Loucy (cell line): ENCODE data around the gene PLTP.

Source experiments
- EZH2phosphoT487 ChIP-seq: fragments of 200-600 bp; IDR thresholded peaks from 2 replicates; pipeline ENCODE4 v1.6.1; 2018; ENCODE audit warnings: antibody characterized with exemption, mild to moderate bottlenecking, moderate library complexity, borderline replicate concordance
- TF ChIP-seq, protein P1 (sequence below): fragments of 200-600 bp; sonication (generic); conservative IDR thresholded peaks from 2 replicates; pipeline ENCODE4 v1.5.1; 2014; ENCODE audit warnings: mild to moderate bottlenecking, antibody characterized with exemption, low read length

DNA sequence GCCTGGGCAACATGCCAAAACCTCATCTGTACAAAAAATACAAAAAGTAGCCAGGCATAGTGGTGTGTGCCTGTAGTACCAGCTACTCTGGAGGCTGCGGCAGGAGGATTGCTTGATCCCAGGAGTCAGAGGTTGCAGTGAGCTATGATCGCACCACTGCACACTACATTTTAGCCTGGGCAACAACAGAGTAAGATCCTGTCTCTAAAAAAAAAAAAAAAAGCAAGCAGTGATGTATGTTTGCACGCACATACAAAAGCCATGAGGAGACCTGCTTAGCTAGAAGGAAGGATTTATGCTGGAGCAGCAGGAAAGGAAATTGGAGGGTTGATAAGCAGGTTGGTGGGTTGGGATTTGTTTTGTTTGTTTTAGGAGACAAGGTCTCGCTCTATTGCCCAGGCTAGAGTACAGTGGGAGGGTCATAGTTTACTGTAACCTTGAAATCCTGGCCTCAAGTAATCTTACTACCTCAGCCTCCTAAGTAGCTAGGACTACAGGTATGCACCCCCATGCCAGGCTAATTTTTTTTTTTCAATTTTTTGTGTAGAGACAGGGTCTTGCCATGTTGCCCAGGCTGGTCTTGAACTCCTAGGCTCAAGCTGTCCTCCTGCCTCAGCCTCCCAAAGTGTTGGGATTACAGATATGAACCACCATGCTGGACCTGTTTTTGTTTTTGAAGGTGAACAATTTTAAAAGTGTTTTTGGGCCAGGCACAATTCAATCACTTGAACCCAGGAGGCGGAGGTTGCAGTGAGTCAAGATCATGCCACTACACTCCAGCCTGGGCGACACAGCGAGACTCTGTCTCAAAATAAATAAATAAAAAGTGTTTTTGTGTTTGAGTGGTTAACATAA, 50.5 kb downstream of the PLTP start:
- TF ChIP-seq EZH2phosphoT487: no peak
- TF ChIP-seq, protein P1, sequence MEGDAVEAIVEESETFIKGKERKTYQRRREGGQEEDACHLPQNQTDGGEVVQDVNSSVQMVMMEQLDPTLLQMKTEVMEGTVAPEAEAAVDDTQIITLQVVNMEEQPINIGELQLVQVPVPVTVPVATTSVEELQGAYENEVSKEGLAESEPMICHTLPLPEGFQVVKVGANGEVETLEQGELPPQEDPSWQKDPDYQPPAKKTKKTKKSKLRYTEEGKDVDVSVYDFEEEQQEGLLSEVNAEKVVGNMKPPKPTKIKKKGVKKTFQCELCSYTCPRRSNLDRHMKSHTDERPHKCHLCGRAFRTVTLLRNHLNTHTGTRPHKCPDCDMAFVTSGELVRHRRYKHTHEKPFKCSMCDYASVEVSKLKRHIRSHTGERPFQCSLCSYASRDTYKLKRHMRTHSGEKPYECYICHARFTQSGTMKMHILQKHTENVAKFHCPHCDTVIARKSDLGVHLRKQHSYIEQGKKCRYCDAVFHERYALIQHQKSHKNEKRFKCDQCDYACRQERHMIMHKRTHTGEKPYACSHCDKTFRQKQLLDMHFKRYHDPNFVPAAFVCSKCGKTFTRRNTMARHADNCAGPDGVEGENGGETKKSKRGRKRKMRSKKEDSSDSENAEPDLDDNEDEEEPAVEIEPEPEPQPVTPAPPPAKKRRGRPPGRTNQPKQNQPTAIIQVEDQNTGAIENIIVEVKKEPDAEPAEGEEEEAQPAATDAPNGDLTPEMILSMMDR: no peak
